Mucosa of descending colon (tissue), 3 donors: ENCODE data around the gene TRAFD1. TPM values are rescaled to one million over a fixed set of nuclear protein-coding genes. Genes with fewer than 3 reads are reported as not detected.

ENCODE experiments used
- ATAC-seq: fragments of 200-7000 bp; cut with Tn5 transposase; one replicate; pipeline ENCODE4 v1.9.1; 2020; ENCODE audit warnings: mild to moderate bottlenecking, moderate library complexity
- DNase-seq, 3 donors: peaks; one replicate each; pipeline ENCODE4 v3.0.0-alpha.2; 2020
- H3K36me3 ChIP-seq: fragments of 200-600 bp; one replicate; pipeline ENCODE4 v1.8.0; 2021; ENCODE audit warnings: low read depth, mild to moderate bottlenecking
- H3K4me1 ChIP-seq: fragments of 200-600 bp; one replicate; pipeline ENCODE4 v1.8.0; 2021; ENCODE audit warnings: low read depth, mild to moderate bottlenecking
- H3K4me3 ChIP-seq: fragments of 200-600 bp; one replicate; pipeline ENCODE4 v1.8.0; 2021; ENCODE audit warnings: mild to moderate bottlenecking
- H3K9me3 ChIP-seq: fragments of 200-600 bp; one replicate; pipeline ENCODE4 v1.8.0; 2021; ENCODE audit warnings: mild to moderate bottlenecking
- CTCF ChIP-seq: fragments of 200-600 bp; IDR thresholded peaks from one replicate; pipeline ENCODE4 v1.8.0; 2022; ENCODE audit warnings: antibody characterized with exemption, mild to moderate bottlenecking
- intact Hi-C, 2 donors: fragments of 100-400 bp; cut with DNase I in 1 of 2; cut with micrococcal nuclease in 1 of 2; formaldehyde crosslinking; loops; one replicate each; pipeline versions ENCODE4 v1.11.0 to v1.11.1; 2022; cut with DNase I, micrococcal nuclease
- total RNA-seq, 3 donors: library from RNA; stranded (reverse); fragmentation: NEBNext Ultra II Directional in 2 of 3; extraction: Animal tissue kit (Norgen Biotek cat#: 25700) in 2 of 3; gene quantifications; one replicate each; pipeline versions ENCODE4 v1.2.1 to v1.2.4, GENCODE V29; 2021 to 2023
- donor health status: DM: no; HTN: no; CAD: no; lungs with moderate emphysema.
- donor health status: DM: no; HTN: no; CAD: no.
- donor health status: DM: no; HTN: yes; CAD: no.

Gene TRAFD1
- total RNA-seq, 3 donors from 2014 or later = 34.0 to 59.6 (median 35.9) TPM

DNA sequence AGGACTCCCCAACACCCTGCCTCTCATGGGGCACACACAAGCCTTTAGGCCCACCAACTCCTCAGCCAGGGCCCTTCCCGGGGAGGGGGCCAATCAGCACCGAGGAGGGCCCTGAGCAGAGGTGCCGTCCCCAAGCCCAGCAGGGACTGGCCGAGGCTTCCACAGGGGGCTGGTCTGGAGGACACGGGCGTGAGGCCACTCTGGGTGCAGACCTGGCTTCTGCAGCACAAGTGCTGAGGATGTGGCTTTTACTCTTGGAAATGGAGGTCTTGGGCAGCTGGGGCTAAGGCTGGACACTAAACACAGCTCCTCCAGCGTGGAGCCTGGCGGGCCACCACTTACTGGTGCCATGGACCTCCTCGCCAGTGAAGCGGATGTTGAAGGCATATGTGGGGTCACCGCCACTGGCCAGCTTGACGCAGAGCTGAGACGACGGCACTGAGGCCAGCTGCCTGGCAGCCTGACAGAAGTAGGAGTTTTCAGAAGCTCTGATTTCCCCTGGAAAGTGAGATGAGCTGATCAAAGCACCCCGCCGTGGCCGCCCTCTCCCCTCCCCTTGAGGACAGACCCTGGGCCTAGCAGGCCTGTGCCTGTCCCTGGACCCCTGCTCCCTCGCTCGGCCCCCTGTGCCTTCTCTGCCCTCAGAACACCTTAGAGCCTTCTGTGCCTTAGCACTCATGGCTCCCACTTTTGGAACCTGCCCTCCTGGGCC lies 44.0 kb downstream of the TRAFD1 start:
- no peaks in the 10 kb centered on the region for H3K9me3 ChIP-seq
- intact Hi-C loops = no loop called here
- no peak overlapping the region for H3K4me3 ChIP-seq
- H3K4me1 ChIP-seq = no peaks in the 10 kb centered on the region
- no peak for TF ChIP-seq CTCF
- ATAC-seq (no peak), DNase-seq (no peak)
- H3K36me3 ChIP-seq = peaks cover 8% of the 10 kb centered on the region

DNA sequence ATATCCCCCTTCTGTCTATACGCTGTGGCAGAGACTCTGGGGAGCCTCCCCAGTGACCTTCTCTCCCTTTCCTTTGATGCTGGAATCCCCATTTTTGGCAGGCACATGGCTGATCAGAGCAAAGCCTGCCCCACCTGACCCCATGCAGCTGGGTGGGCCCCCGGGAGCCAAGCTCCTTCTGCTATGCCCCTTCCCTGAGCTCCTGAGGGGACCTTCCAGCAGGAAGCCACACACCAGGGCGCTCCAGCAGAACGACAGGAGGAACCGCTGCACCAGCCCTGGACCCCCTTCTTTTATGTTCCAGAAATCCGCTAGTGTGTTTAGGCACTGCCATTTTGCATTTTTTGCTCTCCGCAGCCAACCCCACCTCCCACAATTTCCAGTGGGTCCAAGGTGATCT lies 44.6 kb downstream of the TRAFD1 start:
- Histone ChIP-seq H3K4me1 (no peaks in the 10 kb centered on the region), H3K4me3 (no peak overlapping the region), H3K9me3 (no peaks in the 10 kb centered on the region), H3K36me3 (peaks cover 8% of the 10 kb centered on the region)
- ATAC-seq (no peak), DNase-seq (no peak)
- no peak for TF ChIP-seq CTCF
- intact Hi-C loops = no loop called here

GRCh38 chr12:112170376-112170775 lies 45.0 kb downstream of the TRAFD1 start:
- Histone ChIP-seq H3K4me3 (no peak overlapping the region), H3K36me3 (peaks cover 8% of the 10 kb centered on the region), H3K4me1 (no peaks in the 10 kb centered on the region), H3K9me3 (no peaks in the 10 kb centered on the region)
- no peak for ATAC-seq
- no peak for TF ChIP-seq CTCF
- DNase-seq = peak in 1 of 3 donors; percentile 15
- intact Hi-C loops = no loop called here

DNA sequence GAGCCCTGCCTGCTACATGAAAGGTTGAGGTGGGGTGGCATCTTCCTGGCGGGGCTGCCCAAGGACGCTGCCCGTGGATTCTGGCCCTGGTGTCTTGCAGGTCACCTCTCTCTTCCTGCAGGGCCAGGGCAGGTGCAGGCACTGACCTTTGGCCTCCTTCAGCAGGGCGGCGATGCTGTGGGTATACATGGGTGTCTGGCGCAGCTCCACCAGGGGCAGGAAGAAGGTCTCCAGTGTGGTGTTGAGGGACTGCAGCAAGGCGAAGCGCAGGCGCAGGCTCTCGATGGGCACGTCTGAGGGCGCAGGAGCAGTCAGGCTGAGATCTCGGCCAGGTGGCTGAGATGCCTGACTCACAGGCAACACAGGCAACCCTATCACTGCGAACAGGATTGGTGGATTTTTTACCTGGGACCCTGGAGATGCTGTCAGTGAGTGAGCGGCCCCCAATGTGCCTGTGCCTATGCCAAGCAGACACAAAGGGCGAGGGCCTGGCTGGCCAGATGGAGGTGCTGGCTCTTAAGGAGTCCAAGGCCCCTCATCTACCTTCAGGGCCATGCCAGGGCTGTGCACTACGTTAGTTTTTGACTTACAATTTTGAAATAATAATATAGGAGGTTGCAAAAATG lies 45.7 kb downstream of the TRAFD1 start:
- H3K9me3 ChIP-seq = no peaks in the 10 kb centered on the region
- ATAC-seq = peak; percentile 14
- no peak for DNase-seq
- no peak for TF ChIP-seq CTCF
- no peaks in the 10 kb centered on the region for H3K4me1 ChIP-seq
- intact Hi-C loops = no loop called here
- peaks cover 8% of the 10 kb centered on the region for H3K36me3 ChIP-seq
- no peak overlapping the region for H3K4me3 ChIP-seq

DNA sequence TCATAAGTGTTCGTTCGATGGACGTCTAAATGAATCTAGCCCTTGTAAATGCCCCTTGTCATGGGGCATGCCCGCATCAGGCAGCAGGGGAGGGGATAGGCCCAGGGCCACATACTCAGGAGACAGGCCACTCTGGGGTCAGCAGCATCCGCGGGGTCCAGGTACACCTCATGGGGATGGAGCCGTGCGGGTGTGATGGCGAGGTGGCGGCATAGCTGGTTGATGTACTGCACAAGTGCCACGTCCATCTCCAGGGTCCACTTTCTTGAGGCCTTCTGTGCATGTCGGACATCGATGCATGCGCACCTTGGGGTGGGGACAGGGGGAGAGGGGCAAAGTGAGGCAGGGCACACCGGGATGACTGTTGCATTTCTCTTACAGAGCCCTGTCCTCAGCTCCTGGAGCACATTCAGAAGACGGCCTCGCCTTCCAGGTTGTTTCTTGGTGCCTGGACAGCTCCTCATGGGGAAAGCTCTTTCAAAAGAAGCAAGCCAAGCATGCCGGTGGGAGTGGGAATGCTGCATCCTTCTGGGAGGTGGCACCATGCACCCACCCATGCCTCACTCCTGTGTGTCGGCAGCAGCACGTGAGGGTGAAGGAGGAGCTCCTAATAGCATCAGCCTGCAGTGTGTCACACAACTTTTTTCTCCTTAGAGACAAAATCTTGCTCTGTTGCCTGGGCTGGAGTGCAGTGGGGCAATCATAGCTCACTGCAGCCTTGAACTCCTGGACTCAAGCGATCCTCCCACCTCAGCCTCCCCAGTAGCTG lies 47.4 kb downstream of the TRAFD1 start:
- Histone ChIP-seq H3K9me3 (no peaks in the 10 kb centered on the region), H3K36me3 (peaks cover 8% of the 10 kb centered on the region), H3K4me3 (no peak overlapping the region), H3K4me1 (no peaks in the 10 kb centered on the region)
- TF ChIP-seq CTCF = no peak
- ATAC-seq (no peak), DNase-seq (no peak)
- intact Hi-C loops = no loop called here
